Measurements from ENCODE around the gene IGF2BP3. TPM values are rescaled to one million over a fixed set of nuclear protein-coding genes. Genes with fewer than 3 reads are reported as not detected.
A peak's percentile ranks its signal among the peaks of the same experiment; 100 is the strongest.

The IGF2BP3 gene
- total RNA-seq, 2 experiments from 2014 or later, result 41.1 to 94.3 TPM

GRCh38 chr7:23445326-23445725, 25.0 kb downstream of the IGF2BP3 start:
- Histone ChIP-seq H3K4me2 (ENCODE audit: low read length) (peak overlapping the region; percentile 16; the same call in 1 of the 2 replicates), H3K4me3 (ENCODE audit: low read depth, low read length, poor library complexity, severe bottlenecking) (no peak overlapping the region), H3K4me1 (ENCODE audit: insufficient read depth, low read length, poor library complexity, severe bottlenecking) (peaks cover 8% of the 10 kb centered on the region), H2AFZ (ENCODE audit: low read length) (no peak overlapping the region), H3K9me2 (ENCODE audit: insufficient read depth, low read length) (no peaks in the 10 kb centered on the region), H4K20me1 (ENCODE audit: insufficient read depth, low read length) (0 out of 2 replicates have a peak, but pooled peaks cover 12% of the 10 kb centered on the region), H3K79me2 (ENCODE audit: insufficient read depth, low read depth, low read length) (peaks cover 25% of the 10 kb centered on the region; the same call in 1 of the 2 replicates), H3K27ac (ENCODE audit: low read depth, low read length, poor library complexity, severe bottlenecking) (no peak overlapping the region), H3K36me3 (ENCODE audit: insufficient read depth, low read length) (peaks cover 3% of the 10 kb centered on the region), H3K9me3 (ENCODE audit: low read length) (no peaks in the 10 kb centered on the region)
- CTCF ChIA-PET (ENCODE audit: unreplicated experiment), result interaction anchor here (0.7 kb wide), 1 partner anchor 87 kb away, joined by 3 read pairs; no protein-coding TSS in a partner anchor
- POLR2A ChIA-PET, result interaction anchor here (0.6 to 2.4 kb wide), 11 partner anchors 10 to 207 kb away, joined by 3 to 6 read pairs (median 4); no protein-coding TSS in a partner anchor
- TF ChIP-seq CTCF (conservative IDR thresholded peaks at IDR 0.05; ENCODE audit: low read length) (no peak), EZH2phosphoT487 (IDR thresholded peaks at IDR 0.05; ENCODE audit: borderline replicate concordance, low read depth, low read length) (no peak)
- intact Hi-C loops (cut with micrococcal nuclease; ENCODE audit: unreplicated experiment), result no loop called here
- no TSS peak for BruUV-seq (replicated peaks)
- DNase-seq (ENCODE audit: low spot score), result no peak

- Histone ChIP-seq H3K9me3 (ENCODE audit: low read length) (no peaks in the 10 kb centered on the region), H3K9me2 (ENCODE audit: insufficient read depth, low read length) (no peaks in the 10 kb centered on the region), H3K79me2 (ENCODE audit: insufficient read depth, low read depth, low read length) (peaks cover 27% of the 10 kb centered on the region; the same call in 1 of the 2 replicates), H2AFZ (ENCODE audit: low read length) (no peak overlapping the region), H3K36me3 (ENCODE audit: insufficient read depth, low read length) (peaks cover 13% of the 10 kb centered on the region), H3K27ac (ENCODE audit: low read depth, low read length, poor library complexity, severe bottlenecking) (no peak overlapping the region), H3K4me2 (ENCODE audit: low read length) (no peak overlapping the region), H3K4me1 (ENCODE audit: insufficient read depth, low read length, poor library complexity, severe bottlenecking) (peaks cover 4% of the 10 kb centered on the region), H3K4me3 (ENCODE audit: low read depth, low read length, poor library complexity, severe bottlenecking) (no peak overlapping the region), H4K20me1 (ENCODE audit: insufficient read depth, low read length) (0 out of 2 replicates have a peak, but pooled peaks cover 8% of the 10 kb centered on the region)
- CTCF ChIA-PET (ENCODE audit: unreplicated experiment), result no interaction called here
- POLR2A ChIA-PET, result no interaction called here
- no peak for TF ChIP-seq EZH2phosphoT487 (IDR thresholded peaks at IDR 0.05; ENCODE audit: borderline replicate concordance, low read depth, low read length)
- no peak for TF ChIP-seq CTCF (conservative IDR thresholded peaks at IDR 0.05; ENCODE audit: low read length)
- BruUV-seq (replicated peaks), result no TSS peak
- intact Hi-C loops (cut with micrococcal nuclease; ENCODE audit: unreplicated experiment), result no loop called here
- no peak for DNase-seq (ENCODE audit: low spot score)
These were observed 26.3 kb downstream of the IGF2BP3 start for GRCh38 chr7:23443974-23444373.

- Histone ChIP-seq H3K36me3 (ENCODE audit: insufficient read depth, low read length) (peaks cover 25% of the 10 kb centered on the region), H3K4me1 (ENCODE audit: insufficient read depth, low read length, poor library complexity, severe bottlenecking) (no peaks in the 10 kb centered on the region), H3K9me3 (ENCODE audit: low read length) (no peaks in the 10 kb centered on the region), H3K4me3 (ENCODE audit: low read depth, low read length, poor library complexity, severe bottlenecking) (no peak overlapping the region), H3K79me2 (ENCODE audit: insufficient read depth, low read depth, low read length) (peaks cover 28% of the 10 kb centered on the region; the same call in 1 of the 2 replicates), H3K4me2 (ENCODE audit: low read length) (no peak overlapping the region), H3K9me2 (ENCODE audit: insufficient read depth, low read length) (no peaks in the 10 kb centered on the region), H3K27ac (ENCODE audit: low read depth, low read length, poor library complexity, severe bottlenecking) (no peak overlapping the region), H4K20me1 (ENCODE audit: insufficient read depth, low read length) (no peaks in the 10 kb centered on the region; the same call in 1 of the 2 replicates), H2AFZ (ENCODE audit: low read length) (no peak overlapping the region)
- TF ChIP-seq EZH2phosphoT487 (IDR thresholded peaks at IDR 0.05; ENCODE audit: borderline replicate concordance, low read depth, low read length), result no peak
- no peak for TF ChIP-seq CTCF (conservative IDR thresholded peaks at IDR 0.05; ENCODE audit: low read length)
- intact Hi-C loops (cut with micrococcal nuclease; ENCODE audit: unreplicated experiment), result no loop called here
- ChIA-PET CTCF (ENCODE audit: unreplicated experiment) (no interaction called here), POLR2A (interaction anchor here (1.0 kb wide), 1 partner anchor 10 kb away, joined by 3 read pairs; no protein-coding TSS in a partner anchor)
- BruUV-seq (replicated peaks), result no TSS peak
- no peak for DNase-seq (ENCODE audit: low spot score)
These were observed 32.1 kb downstream of the IGF2BP3 start for GRCh38 chr7:23438171-23438570.
